AG04449 (cell line): Measurements from ENCODE around the gene TRMT44.
A peak's percentile ranks its signal among the peaks of the same experiment; 100 is the strongest.

Experiments
- CTCF ChIA-PET: fragments of 350-600 bp; formaldehyde crosslinking; extraction: SDS; loops from one replicate; lab custom pipeline; 2021; ENCODE audit warnings: antibody characterized with exemption; lab: Yijun Ruan, JAX
- POLR2A ChIA-PET: fragments of 400-600, 350-600 bp; formaldehyde crosslinking; extraction: SDS; loops from one replicate; lab custom pipeline; 2020; ENCODE audit warnings: antibody characterized with exemption, inconsistent platforms; lab: Yijun Ruan, JAX
- DNase-seq: peaks from one replicate; pipeline ENCODE4 v3.0.0-alpha.2; 2010; ENCODE audit warnings: low read depth, low spot score
- H3K4me3 ChIP-seq: 2 replicates; pipeline ENCODE4 v1.5.1; 2011; ENCODE audit warnings: low read depth, mild to moderate bottlenecking, control low read depth, low read length
- TF ChIP-seq, protein P1 (sequence below): IDR thresholded peaks from one replicate; pipeline ENCODE4 v1.5.1; 2011; ENCODE audit warnings: mild to moderate bottlenecking, moderate library complexity, low read length, control low read depth, inconsistent platforms; ENCODE audit not compliant: insufficient read depth; ENCODE audit errors: missing control alignments

Gene TRMT44

DNA sequence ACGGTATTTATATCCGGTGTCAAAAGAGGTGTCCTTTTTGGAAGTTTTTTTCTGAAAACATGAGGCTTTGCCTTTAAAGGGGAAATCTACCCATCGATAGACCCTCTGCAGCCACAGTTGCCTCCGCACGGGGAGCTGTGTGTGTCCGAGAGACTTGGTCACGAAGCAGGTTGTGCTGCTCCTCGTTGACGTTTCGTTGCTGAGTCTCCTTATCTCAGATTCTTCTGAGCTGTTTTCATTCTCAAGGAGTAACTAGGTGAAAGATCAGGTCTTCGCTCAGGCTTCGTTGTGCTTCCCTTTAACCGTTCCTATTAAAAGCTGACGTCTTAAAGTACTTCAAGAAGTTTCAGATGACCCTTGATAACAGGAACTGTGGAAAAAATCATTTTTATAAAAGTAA, 23.8 kb downstream of the TRMT44 start:
- ChIA-PET CTCF (interaction anchor here (0.9 to 1.6 kb wide), 3 partner anchors 23 to 222 kb away, joined by 3 to 4 read pairs (median 3); no protein-coding TSS in a partner anchor), POLR2A (no interaction called here)
- H3K4me3 ChIP-seq: no peak overlapping the region
- no peak for DNase-seq
- TF ChIP-seq, protein P1, sequence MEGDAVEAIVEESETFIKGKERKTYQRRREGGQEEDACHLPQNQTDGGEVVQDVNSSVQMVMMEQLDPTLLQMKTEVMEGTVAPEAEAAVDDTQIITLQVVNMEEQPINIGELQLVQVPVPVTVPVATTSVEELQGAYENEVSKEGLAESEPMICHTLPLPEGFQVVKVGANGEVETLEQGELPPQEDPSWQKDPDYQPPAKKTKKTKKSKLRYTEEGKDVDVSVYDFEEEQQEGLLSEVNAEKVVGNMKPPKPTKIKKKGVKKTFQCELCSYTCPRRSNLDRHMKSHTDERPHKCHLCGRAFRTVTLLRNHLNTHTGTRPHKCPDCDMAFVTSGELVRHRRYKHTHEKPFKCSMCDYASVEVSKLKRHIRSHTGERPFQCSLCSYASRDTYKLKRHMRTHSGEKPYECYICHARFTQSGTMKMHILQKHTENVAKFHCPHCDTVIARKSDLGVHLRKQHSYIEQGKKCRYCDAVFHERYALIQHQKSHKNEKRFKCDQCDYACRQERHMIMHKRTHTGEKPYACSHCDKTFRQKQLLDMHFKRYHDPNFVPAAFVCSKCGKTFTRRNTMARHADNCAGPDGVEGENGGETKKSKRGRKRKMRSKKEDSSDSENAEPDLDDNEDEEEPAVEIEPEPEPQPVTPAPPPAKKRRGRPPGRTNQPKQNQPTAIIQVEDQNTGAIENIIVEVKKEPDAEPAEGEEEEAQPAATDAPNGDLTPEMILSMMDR: no peak

DNA sequence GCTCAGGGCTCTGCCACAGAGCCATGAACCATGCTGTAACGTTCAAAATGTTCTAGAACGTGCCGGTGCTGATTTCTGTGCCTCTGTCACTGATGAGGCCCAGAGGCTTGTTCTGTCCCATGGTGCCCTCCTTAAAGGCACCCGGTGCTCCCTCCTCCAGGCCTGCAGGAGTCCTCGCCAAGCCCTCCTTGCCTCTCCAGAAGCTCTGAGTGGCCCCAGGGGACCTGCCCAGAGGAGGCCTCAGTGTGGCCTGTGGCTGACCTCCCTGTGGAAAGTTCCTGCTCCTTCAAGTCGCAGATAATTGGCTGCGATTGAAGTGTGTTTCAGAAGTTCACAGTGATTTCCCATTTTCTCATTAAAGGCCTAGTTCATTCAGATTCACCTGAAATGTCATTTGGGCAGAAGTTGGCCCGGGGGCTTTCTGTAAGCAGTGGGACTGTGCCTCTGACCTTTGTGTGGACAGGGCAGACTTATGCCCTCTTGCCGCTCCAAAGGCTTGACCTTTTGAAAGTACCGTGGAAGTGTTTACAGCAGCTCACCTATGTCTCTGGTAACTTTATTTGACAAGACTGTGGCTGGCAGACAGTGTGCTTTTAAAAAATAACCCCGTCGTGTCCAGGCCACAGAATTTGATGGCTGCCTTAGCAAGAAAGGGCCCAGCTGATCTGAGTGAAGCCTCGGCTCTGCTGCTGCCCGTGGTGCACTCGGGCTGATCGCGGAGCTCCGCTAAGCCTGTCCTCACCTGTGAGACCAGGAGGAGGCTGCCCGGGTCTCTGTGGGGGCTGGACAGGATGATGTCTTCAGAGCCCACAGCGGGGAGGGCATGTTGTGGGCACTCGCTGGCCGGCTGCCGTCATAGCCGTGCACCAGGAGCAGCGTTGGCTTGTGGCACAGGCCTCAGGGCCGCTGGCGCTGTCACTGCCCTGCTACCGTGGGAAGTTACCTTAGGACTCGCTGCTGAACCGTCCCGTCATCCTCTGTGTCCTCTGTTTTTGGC, 25.3 kb downstream of the TRMT44 start:
- POLR2A ChIA-PET: no interaction called here
- DNase-seq: no peak
- CTCF ChIA-PET: interaction anchor here (0.9 to 9.9 kb wide), 7 partner anchors 12 to 224 kb away, joined by 3 to 202 read pairs (median 4); partner anchors contain the start of gene CPZ
- H3K4me3 ChIP-seq: no peak overlapping the region
- TF ChIP-seq, protein P1: no peak

DNA sequence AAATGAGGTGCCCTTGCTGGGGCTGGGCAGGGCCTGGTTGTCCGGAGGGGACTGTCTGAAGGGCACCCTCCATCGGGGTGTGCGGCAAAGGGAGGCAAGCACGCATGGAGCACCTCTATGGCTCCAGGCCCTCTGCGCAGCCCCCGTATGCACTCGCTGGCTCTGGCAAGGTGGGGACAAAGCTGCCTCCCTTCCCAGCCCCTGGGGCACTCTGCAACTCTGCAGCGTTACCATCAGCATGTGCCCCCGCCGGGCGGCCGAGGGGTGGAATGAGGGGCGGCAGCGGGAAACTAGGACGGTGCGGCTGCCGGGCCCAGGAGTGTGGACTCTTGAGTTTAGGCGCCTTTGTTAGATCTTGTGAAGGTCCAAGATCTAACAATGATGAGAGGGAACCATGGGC, 26.4 kb downstream of the TRMT44 start:
- CTCF ChIA-PET: interaction anchor here (1.6 to 9.9 kb wide), 9 partner anchors 11 to 170 kb away, joined by 3 to 202 read pairs (median 12); partner anchors contain the start of gene CPZ
- TF ChIP-seq, protein P1: no peak
- H3K4me3 ChIP-seq: no peak overlapping the region
- no peak for DNase-seq
- POLR2A ChIA-PET: no interaction called here

DNA sequence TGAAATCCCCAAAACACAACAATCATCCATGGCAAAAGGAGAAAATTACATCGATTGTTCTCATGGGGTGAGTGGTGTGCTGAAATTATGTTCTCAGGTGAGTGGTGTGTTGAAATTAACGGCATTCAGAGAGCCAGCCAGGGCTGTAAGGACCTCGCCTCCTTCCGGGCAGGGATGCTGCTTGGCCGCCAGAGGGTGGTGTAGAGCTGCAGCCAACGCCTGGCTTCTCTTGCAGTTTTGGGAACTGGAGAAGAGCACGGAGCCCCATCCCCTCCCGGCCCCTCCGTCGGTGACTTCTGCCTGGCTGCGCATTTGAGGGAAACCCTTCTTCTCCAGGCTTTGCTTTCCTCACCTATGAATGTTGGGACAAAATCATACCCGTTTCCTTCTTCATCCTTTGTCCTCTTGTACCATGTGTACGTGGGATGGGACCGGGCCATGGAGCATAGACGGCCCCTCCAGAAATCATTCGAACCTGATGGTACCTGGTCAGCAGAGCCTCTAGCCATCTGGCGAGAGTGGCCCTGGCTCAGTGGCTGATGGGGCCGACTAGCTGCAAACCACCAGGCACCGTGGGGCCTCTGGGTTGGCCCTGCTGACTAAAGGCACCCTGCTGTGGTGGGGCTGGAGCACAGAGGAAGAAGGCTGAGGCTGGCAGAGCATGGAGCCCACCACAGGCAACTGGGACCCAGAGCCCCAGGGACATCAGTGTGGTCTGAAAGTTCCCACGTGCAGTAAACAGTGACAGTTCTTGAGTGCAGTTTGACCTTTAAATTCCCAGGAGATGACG, 28.4 kb downstream of the TRMT44 start:
- TF ChIP-seq, protein P1: peak; percentile 98
- DNase-seq: peak; percentile 7
- POLR2A ChIA-PET: interaction anchor here (1.6 kb wide), 1 partner anchor 123 kb away, joined by 5 read pairs; no protein-coding TSS in a partner anchor
- H3K4me3 ChIP-seq: no peak overlapping the region
- CTCF ChIA-PET: interaction anchor here (0.6 to 9.9 kb wide), 42 partner anchors 9 to 448 kb away, joined by 3 to 202 read pairs (median 6); partner anchors contain the start of genes ACOX3, CPZ and TRMT44

DNA sequence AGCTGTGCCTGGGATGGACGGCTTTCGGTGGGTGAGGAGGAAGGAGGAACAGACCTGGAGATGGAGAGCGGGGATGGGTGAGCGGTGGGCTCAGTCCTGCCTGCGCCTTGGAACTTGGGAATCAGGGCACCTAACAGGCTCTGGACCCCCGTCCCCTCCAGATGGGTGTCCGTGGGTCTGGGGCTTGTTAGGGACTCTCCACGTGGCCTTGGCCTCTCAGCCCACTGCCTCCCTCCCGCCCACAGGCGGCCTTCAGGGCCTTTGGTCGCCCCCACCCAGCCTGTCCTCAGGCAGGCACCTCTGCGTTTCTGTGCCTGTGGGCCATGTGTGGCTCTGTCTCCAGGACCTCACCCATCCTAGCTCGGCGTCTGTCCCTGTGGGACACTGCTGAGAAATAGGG, 29.0 kb downstream of the TRMT44 start:
- no peak for DNase-seq
- H3K4me3 ChIP-seq: no peak overlapping the region
- TF ChIP-seq, protein P1: no peak
- ChIA-PET CTCF (interaction anchor here (0.6 to 9.9 kb wide), 20 partner anchors 10 to 448 kb away, joined by 3 to 202 read pairs (median 9); partner anchors contain the start of gene CPZ), POLR2A (interaction anchor here (1.6 kb wide), 1 partner anchor 122 kb away, joined by 5 read pairs; no protein-coding TSS in a partner anchor)
